ENCODE measurements around the gene TMPRSS12.
"Not testable (repeated sequence)": the region's sequence is repeated elsewhere in the genome, so short reads cannot be mapped to it uniquely, and the experiment has no call there.

Gene TMPRSS12

DNA sequence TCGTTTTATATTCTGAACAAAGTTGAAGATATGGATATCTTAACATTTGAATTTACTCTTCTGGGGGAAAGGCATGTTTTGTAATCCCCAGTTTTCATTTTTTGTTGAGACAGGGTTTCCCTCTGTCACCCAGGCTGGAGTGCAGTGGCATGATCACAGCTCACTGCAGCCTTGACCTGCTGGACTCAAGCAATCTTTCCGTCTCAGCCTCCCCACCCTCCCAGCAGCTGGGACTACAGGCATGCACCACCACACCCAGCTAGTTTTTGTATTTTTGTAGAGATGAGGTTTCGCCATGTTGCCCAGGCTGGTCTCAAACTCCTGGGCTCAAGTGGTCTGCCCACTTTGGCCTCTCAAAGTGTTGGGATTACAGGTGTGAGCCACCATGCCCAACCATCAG is 84.2 kb downstream of the TMPRSS12 start:
- not testable (repeated sequence) for DNase-seq (ENCODE audit: low spot score)

GRCh38 chr12:50927356-50927755 is 84.6 kb downstream of the TMPRSS12 start:
- DNase-seq (ENCODE audit: low spot score) = peak; percentile 59

- DNase-seq (ENCODE audit: low spot score) = peak; percentile 55
These were observed 85.1 kb downstream of the TMPRSS12 start for GRCh38 chr12:50927766-50928224.

GRCh38 chr12:50928392-50928791 is 85.7 kb downstream of the TMPRSS12 start:
- no peak for DNase-seq (ENCODE audit: low spot score)

DNA sequence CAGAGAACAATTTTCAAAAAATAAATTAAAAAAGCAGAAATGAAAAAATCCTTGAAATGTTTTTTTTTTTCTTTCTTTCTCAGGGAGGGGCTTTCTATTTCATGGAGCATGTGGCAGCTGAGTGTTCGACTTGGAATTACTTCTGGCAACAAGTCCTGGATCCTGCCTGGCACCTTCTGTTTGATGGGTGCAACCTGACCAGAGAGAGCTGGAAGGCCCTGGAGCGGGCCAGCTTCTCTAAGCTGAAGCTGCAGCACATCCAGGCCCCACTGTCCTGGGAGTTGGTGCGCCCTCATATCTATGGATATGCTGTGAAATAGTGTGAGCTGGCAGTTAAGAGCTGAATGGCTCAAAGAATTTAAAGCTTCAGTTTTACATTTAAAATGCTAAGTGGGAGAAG is 87.1 kb downstream of the TMPRSS12 start:
- no peak for DNase-seq (ENCODE audit: low spot score)

DNA sequence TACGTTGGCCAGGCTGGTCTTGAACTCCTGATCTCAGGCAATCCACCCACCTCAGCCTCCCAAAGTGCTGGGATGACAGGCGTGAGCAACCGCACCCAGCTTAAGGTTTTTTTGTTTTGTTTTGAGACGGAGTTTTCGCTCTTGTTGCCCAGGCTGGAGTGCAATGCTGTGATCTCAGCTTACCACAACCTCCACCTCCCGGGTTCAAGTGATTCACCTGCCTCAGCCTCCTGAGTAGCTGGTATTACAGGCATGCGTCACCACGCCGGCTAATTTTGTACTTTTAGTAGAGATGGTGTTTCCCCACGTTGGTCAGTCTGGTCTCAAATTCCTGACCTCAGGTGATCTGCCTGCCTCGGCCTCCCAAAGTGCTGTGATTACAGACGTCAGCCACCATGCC is 87.8 kb downstream of the TMPRSS12 start:
- peak; percentile 94 for DNase-seq (ENCODE audit: low spot score)

DNA sequence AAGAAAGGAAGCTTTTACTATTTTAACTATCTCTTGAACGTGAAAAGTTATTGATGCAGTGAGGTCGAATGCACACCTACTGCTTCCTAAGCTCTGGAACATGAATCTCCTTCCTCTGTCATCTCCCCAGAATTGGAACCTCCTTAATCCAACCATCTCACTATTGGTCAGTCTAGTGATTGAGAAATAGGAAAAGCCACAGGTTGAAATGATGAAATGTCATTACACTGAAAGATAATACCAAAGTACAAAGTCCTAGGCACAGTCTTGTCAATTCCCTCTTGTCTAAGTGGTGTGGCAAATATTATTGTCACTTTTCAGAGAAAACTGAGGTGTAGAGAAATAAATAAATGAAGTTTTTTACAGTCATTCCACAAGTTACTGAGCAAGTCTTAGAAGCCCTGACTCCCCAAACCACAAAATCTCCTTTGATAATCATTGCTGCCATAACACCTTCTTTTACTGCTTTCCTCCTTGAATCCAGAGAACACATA is 90.1 kb downstream of the TMPRSS12 start:
- DNase-seq (ENCODE audit: low spot score) = peak; percentile 19

DNA sequence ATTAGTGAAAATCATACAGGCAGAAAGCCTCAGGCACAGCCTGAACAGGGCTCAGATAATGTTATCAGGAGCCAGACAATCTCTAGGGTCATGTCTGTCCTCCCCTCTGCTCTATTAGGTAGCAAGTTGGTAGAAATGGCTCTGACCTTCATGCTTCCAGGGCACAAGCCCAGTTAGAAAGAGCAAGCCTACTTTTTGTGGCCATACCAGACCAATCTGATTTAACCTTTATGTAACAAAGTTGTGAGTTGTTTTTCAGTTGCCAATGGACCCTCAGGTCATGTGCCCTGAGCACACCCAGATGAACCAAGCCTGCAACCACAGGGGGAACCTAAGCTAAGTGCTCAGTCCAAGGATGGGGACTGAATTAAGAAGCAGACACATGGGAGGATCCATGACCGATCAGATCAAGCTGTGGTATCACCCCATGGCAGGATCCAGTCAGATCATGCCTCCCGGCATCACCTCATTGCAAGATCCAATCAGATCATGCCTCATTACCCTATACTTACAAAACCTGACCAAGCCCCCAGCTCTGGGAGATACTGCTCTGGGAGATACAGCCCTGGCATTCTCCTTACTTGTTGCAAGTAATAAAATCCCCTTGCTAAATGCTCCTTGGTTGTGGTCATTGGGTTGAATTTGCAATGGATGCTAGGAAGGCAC is 90.9 kb downstream of the TMPRSS12 start:
- DNase-seq (ENCODE audit: low spot score) = no peak

DNA sequence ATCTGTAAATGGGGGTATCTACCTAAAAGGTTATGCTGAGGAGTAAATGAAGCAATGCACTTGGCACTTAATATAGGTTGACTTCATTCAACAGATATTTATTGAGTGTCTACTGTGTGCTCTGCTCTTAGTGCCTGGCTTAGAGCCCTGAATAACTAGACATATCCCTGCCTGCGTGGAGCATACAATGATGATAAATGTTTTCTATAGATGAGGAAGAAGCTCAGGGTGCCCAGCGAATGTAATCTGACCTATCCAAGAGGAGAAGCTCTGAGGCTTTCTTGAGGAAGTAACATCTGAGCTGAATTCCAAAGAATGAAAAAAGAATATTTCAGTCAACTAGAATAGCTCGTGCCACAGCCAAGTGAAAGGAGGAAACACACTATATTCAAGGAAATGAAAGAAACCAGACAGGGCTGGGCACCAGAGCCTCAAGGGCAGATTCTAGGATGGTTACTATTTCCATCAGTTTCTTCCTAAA is 91.7 kb downstream of the TMPRSS12 start:
- no peak for DNase-seq (ENCODE audit: low spot score)

- DNase-seq (ENCODE audit: low spot score) = no peak
These were observed 92.5 kb downstream of the TMPRSS12 start for GRCh38 chr12:50934981-50935807.

DNA sequence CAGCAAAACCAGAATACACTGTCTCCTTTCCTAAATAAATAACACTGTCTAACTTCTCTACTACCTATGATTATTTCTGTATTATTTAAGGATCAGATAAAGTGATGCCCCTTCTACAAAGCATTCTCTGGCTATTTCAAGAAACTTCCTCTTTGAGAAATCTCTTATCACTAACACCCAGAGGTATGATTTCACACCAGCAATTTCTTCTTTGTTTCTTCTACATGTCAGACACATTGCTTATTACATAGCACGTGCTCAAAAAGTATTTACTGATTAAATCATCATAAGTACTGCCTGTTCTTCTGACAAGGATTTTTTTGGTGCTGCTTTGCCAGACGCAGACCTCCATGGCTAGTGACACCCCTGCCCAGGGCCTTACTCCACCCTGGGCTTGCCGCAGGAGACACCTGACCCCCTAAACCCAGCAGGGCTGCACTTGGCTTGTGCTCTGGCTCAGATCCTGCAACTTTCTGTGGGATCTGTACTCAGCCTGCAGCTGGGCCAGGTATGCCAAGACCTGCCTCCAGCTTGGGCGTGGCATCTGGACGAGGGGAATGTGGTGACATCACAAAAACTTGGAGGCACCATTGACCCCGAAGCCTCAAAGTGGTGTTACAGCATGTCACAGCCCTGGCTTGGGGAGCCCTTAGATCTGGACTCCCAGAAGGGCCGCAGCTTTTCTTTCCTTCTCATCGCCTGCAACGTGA is 94.2 kb downstream of the TMPRSS12 start:
- DNase-seq (ENCODE audit: low spot score) = no peak
